HPDE6-E6E7 (cell line): Measurements from ENCODE around the gene LPCAT1.
"Not testable (repeated sequence)": the region's sequence is repeated elsewhere in the genome, so short reads cannot be mapped to it uniquely, and the experiment has no call there.

Experiments
- DNase-seq: peaks from one replicate; pipeline ENCODE4 v3.0.0; 2011; ENCODE audit warnings: missing footprints; ENCODE audit errors: extremely low spot score

LPCAT1 gene

GRCh38 chr5:1428107-1428506 lies 95.7 kb downstream of the LPCAT1 start:
- no peak for DNase-seq

GRCh38 chr5:1424716-1425115 lies 99.0 kb downstream of the LPCAT1 start:
- no peak for DNase-seq

GRCh38 chr5:1423901-1424603 lies 99.7 kb downstream of the LPCAT1 start:
- no peak for DNase-seq

- not testable (repeated sequence) for DNase-seq
Measured at GRCh38 chr5:1422522-1422921, 101.2 kb downstream of the LPCAT1 start.

GRCh38 chr5:1421521-1422341 lies 102.0 kb downstream of the LPCAT1 start:
- no peak for DNase-seq

- DNase-seq: no peak
Measured at GRCh38 chr5:1420211-1421195, 103.3 kb downstream of the LPCAT1 start.

GRCh38 chr5:1419476-1420210 lies 104.1 kb downstream of the LPCAT1 start:
- DNase-seq: no peak

- DNase-seq: no peak
Measured at GRCh38 chr5:1418921-1419280, 104.9 kb downstream of the LPCAT1 start.

GRCh38 chr5:1418238-1418920 lies 105.4 kb downstream of the LPCAT1 start:
- DNase-seq: no peak

GRCh38 chr5:1417586-1418225 lies 106.1 kb downstream of the LPCAT1 start:
- DNase-seq: no peak

- DNase-seq: no peak
Measured at GRCh38 chr5:1416856-1417469, 106.8 kb downstream of the LPCAT1 start.

GRCh38 chr5:1415626-1416360 lies 108.0 kb downstream of the LPCAT1 start:
- no peak for DNase-seq

GRCh38 chr5:1415059-1415425 lies 108.7 kb downstream of the LPCAT1 start:
- no peak for DNase-seq

- no peak for DNase-seq
Measured at GRCh38 chr5:1414311-1415058, 109.3 kb downstream of the LPCAT1 start.

- DNase-seq: no peak
Measured at GRCh38 chr5:1413611-1414241, 110.0 kb downstream of the LPCAT1 start.

GRCh38 chr5:1413211-1413610 lies 110.5 kb downstream of the LPCAT1 start:
- no peak for DNase-seq

- DNase-seq: no peak
Measured at GRCh38 chr5:1412621-1413020, 111.1 kb downstream of the LPCAT1 start.

- DNase-seq: no peak
Measured at GRCh38 chr5:1412163-1412562, 111.6 kb downstream of the LPCAT1 start.
